Mesenchymal stem cell (in vitro differentiated cells and primary cell): Measurements from ENCODE around the gene GBF1.

Source experiments
- DNase-seq: peaks from one replicate; pipeline ENCODE4 v3.0.0-alpha.2; 2013
- H2AFZ ChIP-seq: one replicate; pipeline ENCODE4 v1.6.1; 2013; ENCODE audit warnings: low read depth, mild to moderate bottlenecking, control low read depth, inconsistent platforms, low read length, moderate library complexity
- H2AK5ac ChIP-seq: 2 replicates; pipeline ENCODE4 v1.6.1; 2013; ENCODE audit warnings: low read length, moderate library complexity, mild to moderate bottlenecking, inconsistent platforms; ENCODE audit not compliant: severe bottlenecking
- H2BK120ac ChIP-seq: one replicate; pipeline ENCODE4 v1.6.1; 2013; ENCODE audit warnings: low read depth, mild to moderate bottlenecking, inconsistent platforms, low read length, moderate library complexity
- H2BK12ac ChIP-seq, 2 experiments: one replicate each; pipeline ENCODE4 v1.6.1; 2013; ENCODE audit warnings: inconsistent platforms in 2 of 2, low read length in 2 of 2, mild to moderate bottlenecking in 2 of 2, moderate library complexity in 2 of 2, control low read depth in 1 of 2
- H2BK15ac ChIP-seq: one replicate; pipeline ENCODE4 v1.6.1; 2013; ENCODE audit warnings: mild to moderate bottlenecking, low read depth, inconsistent platforms; ENCODE audit not compliant: poor library complexity, severe bottlenecking
- H2BK5ac ChIP-seq: 2 replicates; pipeline ENCODE4 v1.6.1; 2013; ENCODE audit warnings: low read depth, mild to moderate bottlenecking, low read length, control low read depth, inconsistent platforms; ENCODE audit not compliant: poor library complexity, severe bottlenecking
- H3K14ac ChIP-seq, 2 experiments: one replicate each; pipeline ENCODE4 v1.6.1; 2013; ENCODE audit warnings: inconsistent platforms in 2 of 2, low read length in 2 of 2, control low read depth in 1 of 2, mild to moderate bottlenecking in 1 of 2, moderate library complexity in 1 of 2
- H3K18ac ChIP-seq, 2 experiments: one replicate each; pipeline ENCODE4 v1.6.1; 2013; ENCODE audit warnings: inconsistent platforms in 2 of 2, low read length in 2 of 2, control low read depth in 1 of 2, low read depth in 1 of 2, mild to moderate bottlenecking in 1 of 2
- H3K23ac ChIP-seq, 2 experiments: one replicate each; pipeline ENCODE4 v1.6.1; 2013; ENCODE audit warnings: inconsistent platforms in 2 of 2, low read length in 2 of 2, mild to moderate bottlenecking in 2 of 2, moderate library complexity in 2 of 2, control low read depth in 1 of 2
- H3K27ac ChIP-seq: 2 replicates; pipeline ENCODE4 v1.5.1; 2013; ENCODE audit warnings: mild to moderate bottlenecking, moderate library complexity, low read length, control low read depth, inconsistent platforms; ENCODE audit not compliant: poor library complexity, severe bottlenecking
- H3K27me3 ChIP-seq, 2 experiments: 2 replicates each; pipeline versions ENCODE4 v1.6.1 to v1.7.0; 2013; ENCODE audit warnings: low read length in 2 of 2, mild to moderate bottlenecking in 2 of 2, moderate library complexity in 2 of 2, control low read depth in 1 of 2, inconsistent platforms in 1 of 2; ENCODE audit not compliant: control insufficient read depth in 1 of 2, insufficient read depth in 1 of 2
- H3K36me3 ChIP-seq, 2 experiments: 2 replicates each; pipeline versions ENCODE4 v1.6.1 to v1.7.0; 2013; ENCODE audit warnings: low read length in 2 of 2, control low read depth in 1 of 2, inconsistent platforms in 1 of 2, low read depth in 1 of 2, mild to moderate bottlenecking in 1 of 2; ENCODE audit not compliant: insufficient read depth in 2 of 2, control insufficient read depth in 1 of 2
- H3K4ac ChIP-seq, 2 experiments: one replicate each; pipeline ENCODE4 v1.6.1; 2013; ENCODE audit warnings: inconsistent platforms in 2 of 2, low read length in 2 of 2, mild to moderate bottlenecking in 2 of 2, moderate library complexity in 2 of 2, control low read depth in 1 of 2, low read depth in 1 of 2
- H3K4me1 ChIP-seq: 2 replicates; pipeline ENCODE4 v1.6.1; 2013; ENCODE audit warnings: low read depth, low read length, control low read depth; ENCODE audit not compliant: control insufficient read depth, insufficient read depth
- H3K4me2 ChIP-seq: 2 replicates; pipeline ENCODE4 v1.6.1; 2013; ENCODE audit warnings: low read length, mild to moderate bottlenecking, inconsistent platforms; ENCODE audit not compliant: poor library complexity, severe bottlenecking
- H3K4me3 ChIP-seq, 2 experiments: 2 replicates each; pipeline versions ENCODE4 v1.5.1 to v1.7.0; 2013; ENCODE audit warnings: low read length in 2 of 2, mild to moderate bottlenecking in 2 of 2, control low read depth in 1 of 2, low read depth in 1 of 2; ENCODE audit not compliant: insufficient read depth in 1 of 2
- H3K79me1 ChIP-seq: replicated peaks from 2 replicates; pipeline ENCODE4 v1.6.1; 2013; ENCODE audit warnings: mild to moderate bottlenecking, control low read depth, low read length, inconsistent platforms; ENCODE audit not compliant: poor library complexity, severe bottlenecking
- H3K9ac ChIP-seq: 2 replicates; pipeline ENCODE4 v1.7.0; 2013; ENCODE audit warnings: mild to moderate bottlenecking, low read length, moderate library complexity
- H3K9me3 ChIP-seq: 2 replicates; pipeline ENCODE4 v1.7.0; 2013; ENCODE audit warnings: mild to moderate bottlenecking, low read length; ENCODE audit not compliant: control insufficient read depth
- H4K8ac ChIP-seq: one replicate; pipeline ENCODE4 v1.6.1; 2013; ENCODE audit warnings: inconsistent platforms, mild to moderate bottlenecking, low read length, moderate library complexity
- H4K91ac ChIP-seq: one replicate; pipeline ENCODE4 v1.6.1; 2013; ENCODE audit warnings: mild to moderate bottlenecking, low read length, inconsistent platforms
- WGBS: methylation state at CpG from one replicate; pipeline ENCODE4 v1.1.7; 2013; ENCODE audit warnings: mixed read lengths; 5-methylcytosine and 5-hydroxymethylcytosine counted together

The GBF1 gene

GRCh38 chr10:102309236-102309635 lies 63.9 kb downstream of the GBF1 start:
- H4K91ac ChIP-seq, result no peak overlapping the region
- no peak overlapping the region for H2AFZ ChIP-seq
- no peak overlapping the region for H3K4ac ChIP-seq
- H2BK12ac ChIP-seq, result no peak overlapping the region
- peaks cover 12% of the 10 kb centered on the region for H3K4me1 ChIP-seq
- no CpG with 5 or more reads among the region's 1 CpG for WGBS
- peaks cover 3 to 5% of the 10 kb centered on the region in 2 experiments for H3K36me3 ChIP-seq
- H3K27ac ChIP-seq, result peak overlapping the region; percentile 89
- no peak overlapping the region for H3K4me2 ChIP-seq
- H2BK5ac ChIP-seq, result no peak overlapping the region
- no peak overlapping the region for H3K9ac ChIP-seq
- no peak for DNase-seq
- no peak overlapping the region for H3K18ac ChIP-seq
- no peaks in the 10 kb centered on the region for H3K27me3 ChIP-seq
- H3K23ac ChIP-seq, result no peak overlapping the region
- peaks cover 8% of the 10 kb centered on the region for H3K79me1 ChIP-seq
- H2BK120ac ChIP-seq, result no peak overlapping the region
- no peak overlapping the region for H3K4me3 ChIP-seq
- H2BK15ac ChIP-seq, result no peak overlapping the region
- H3K14ac ChIP-seq, result no peak overlapping the region
- H3K9me3 ChIP-seq, result no peaks in the 10 kb centered on the region
- H4K8ac ChIP-seq, result no peak overlapping the region
- H2AK5ac ChIP-seq, result peak overlapping the region; percentile 83

- Histone ChIP-seq H3K4me3 (no peak overlapping the region), H3K4me2 (no peak overlapping the region), H3K36me3 (peaks cover 3 to 6% of the 10 kb centered on the region in 2 experiments), H4K8ac (no peak overlapping the region), H2BK12ac (no peak overlapping the region), H2BK120ac (no peak overlapping the region), H3K27me3 (no peaks in the 10 kb centered on the region), H3K14ac (no peak overlapping the region), H2BK5ac (peak overlapping the region; percentile 97), H3K18ac (no peak overlapping the region), H3K23ac (no peak overlapping the region), H3K4me1 (peaks cover 12% of the 10 kb centered on the region), H3K9ac (no peak overlapping the region), H2BK15ac (no peak overlapping the region), H2AFZ (no peak overlapping the region), H3K9me3 (no peaks in the 10 kb centered on the region), H4K91ac (no peak overlapping the region), H2AK5ac (peak overlapping the region; percentile 29), H3K27ac (peak overlapping the region; percentile 92), H3K4ac (no peak overlapping the region), H3K79me1 (peaks cover 8% of the 10 kb centered on the region)
- DNase-seq, result no peak
- WGBS, result 93% methylated on average over 3 of the region's 3 CpGs
These were observed 64.6 kb downstream of the GBF1 start for GRCh38 chr10:102309916-102310315.

GRCh38 chr10:102310361-102311024 lies 65.2 kb downstream of the GBF1 start:
- Histone ChIP-seq H3K14ac (peak overlapping the region in 1 of 2 experiments; percentile 7), H3K4ac (no peak overlapping the region), H2AFZ (no peak overlapping the region), H2BK120ac (no peak overlapping the region), H3K4me3 (no peak overlapping the region), H3K18ac (peak overlapping the region; percentile 58 to 86), H3K36me3 (peaks cover 8 to 12% of the 10 kb centered on the region in 2 experiments), H4K8ac (no peak overlapping the region), H2BK12ac (no peak overlapping the region), H2BK15ac (no peak overlapping the region), H3K23ac (no peak overlapping the region), H4K91ac (no peak overlapping the region), H2AK5ac (peak overlapping the region; percentile 58), H3K27ac (peak overlapping the region; percentile 92), H3K79me1 (peaks cover 9% of the 10 kb centered on the region), H3K4me2 (peak overlapping the region; percentile 70), H3K27me3 (no peaks in the 10 kb centered on the region), H2BK5ac (peak overlapping the region; percentile 97), H3K4me1 (peaks cover 14% of the 10 kb centered on the region), H3K9ac (no peak overlapping the region), H3K9me3 (no peaks in the 10 kb centered on the region)
- peak; percentile 80 for DNase-seq
- 51% methylated on average over 4 of the region's 4 CpGs for WGBS

GRCh38 chr10:102311025-102311420 lies 65.7 kb downstream of the GBF1 start:
- peak overlapping the region; percentile 92 for H3K27ac ChIP-seq
- H3K27me3 ChIP-seq, result no peaks in the 10 kb centered on the region
- H3K14ac ChIP-seq, result peak overlapping the region in 1 of 2 experiments; percentile 7
- no peak overlapping the region for H3K4me3 ChIP-seq
- H3K9me3 ChIP-seq, result no peaks in the 10 kb centered on the region
- H2BK5ac ChIP-seq, result peak overlapping the region; percentile 97
- H2AFZ ChIP-seq, result no peak overlapping the region
- 46% methylated on average over 3 of the region's 3 CpGs for WGBS
- no peak overlapping the region for H4K91ac ChIP-seq
- no peak overlapping the region for H3K23ac ChIP-seq
- H2BK12ac ChIP-seq, result no peak overlapping the region
- peaks cover 15% of the 10 kb centered on the region for H3K4me1 ChIP-seq
- H3K9ac ChIP-seq, result no peak overlapping the region
- DNase-seq, result peak; percentile 81
- no peak overlapping the region for H4K8ac ChIP-seq
- no peak overlapping the region for H2BK15ac ChIP-seq
- peaks cover 9% of the 10 kb centered on the region for H3K79me1 ChIP-seq
- H3K36me3 ChIP-seq, result peaks cover 10 to 13% of the 10 kb centered on the region in 2 experiments
- peak overlapping the region; percentile 40 for H2AK5ac ChIP-seq
- H3K18ac ChIP-seq, result peak overlapping the region; percentile 39 to 58
- H3K4me2 ChIP-seq, result peak overlapping the region; percentile 70
- no peak overlapping the region for H3K4ac ChIP-seq
- no peak overlapping the region for H2BK120ac ChIP-seq
